ENCODE data around the gene FRRS1L. TPM values are rescaled to one million over a fixed set of nuclear protein-coding genes. Genes with fewer than 3 reads are reported as not detected.

FRRS1L gene
- total and polyA plus RNA-seq, 2 of the 4 experiments (the other 2 are of a cell fraction), result under 0.01 to 0.05 TPM

- no peak overlapping the region for H2BK20ac ChIP-seq (ENCODE audit: low read depth, low read length)
- no peak overlapping the region for H3K23ac ChIP-seq (ENCODE audit: low read depth, low read length)
- no peak overlapping the region for H3K4ac ChIP-seq (ENCODE audit: low read depth, low read length)
- no peak overlapping the region for H4K5ac ChIP-seq (ENCODE audit: low read depth, low read length)
- H3K9me3 ChIP-seq (ENCODE audit: control insufficient read depth, insufficient read depth, low read length), result no peaks in the 10 kb centered on the region
- no peak overlapping the region for H3K4me2 ChIP-seq (ENCODE audit: low read depth, low read length)
- in situ Hi-C loops (cut with MboI; ENCODE audit: low sequenced_read_pairs), result no loop called here
- H3K36me3 ChIP-seq (ENCODE audit: control insufficient read depth, insufficient read depth, low read length), result no peaks in the 10 kb centered on the region
- H3K4me3 ChIP-seq (ENCODE audit: insufficient read depth, low read depth, low read length), result no peak overlapping the region
- no peaks in the 10 kb centered on the region for H3K4me1 ChIP-seq (ENCODE audit: control insufficient read depth, insufficient read depth, low read length)
- no peak overlapping the region for H3K18ac ChIP-seq (ENCODE audit: low read depth, low read length)
- no peak overlapping the region for H3K14ac ChIP-seq (replicated peaks; ENCODE audit: low read depth, low read length)
- H4K91ac ChIP-seq (ENCODE audit: insufficient read depth, low read depth, low read length), result no peak overlapping the region
- no peaks in the 10 kb centered on the region for H3K79me1 ChIP-seq (ENCODE audit: low read depth in 1 of 2, low read length in 2 of 2)
- ChIA-PET POLR2A (ENCODE audit: unreplicated experiment) (no interaction called here), CTCF (interaction anchor here (1.0 kb wide), 1 partner anchor 12 kb away, joined by 3 read pairs; no protein-coding TSS in a partner anchor)
- H4K20me1 ChIP-seq (ENCODE audit: insufficient read depth, low read length), result no peaks in the 10 kb centered on the region
- no peak overlapping the region for H2BK15ac ChIP-seq (ENCODE audit: low read depth, low read length)
- no peak overlapping the region for H2BK5ac ChIP-seq (ENCODE audit: low read depth, low read length, poor library complexity, severe bottlenecking)
- H2AK5ac ChIP-seq (ENCODE audit: low read depth, low read length), result no peak overlapping the region
- TF ChIP-seq RCOR1 (IDR thresholded peaks at IDR 0.05; ENCODE audit: insufficient replicate concordance, low read length) (no peak), MAFK (IDR thresholded peaks at IDR 0.05; ENCODE audit: low read depth, low read length) (peak; percentile 41), FOS (IDR thresholded peaks at IDR 0.05; ENCODE audit: low read depth, low read length) (no peak)
- no peak overlapping the region for H3K56ac ChIP-seq (ENCODE audit: extremely low read depth, insufficient read depth, low read length)
- dilution Hi-C loops (cut with HindIII; ENCODE audit: low sequenced_read_pairs, unreplicated experiment), result no loop called here
- H2BK120ac ChIP-seq (ENCODE audit: low read depth, low read length), result no peak overlapping the region
- no peak overlapping the region for H2AK9ac ChIP-seq (replicated peaks; ENCODE audit: low read depth, low read length, poor library complexity)
- no peak overlapping the region for H2AFZ ChIP-seq (replicated peaks; ENCODE audit: low read length, poor library complexity)
- intact Hi-C loops (cut with micrococcal nuclease), result no loop called here
- WGBS, 2 experiments (ENCODE audit: extremely low coverage in 2 of 2, insufficient read length in 1 of 2), result no CpG with 5 or more reads among the region's 2 CpGs
- peaks cover 7% of the 10 kb centered on the region for H3K27me3 ChIP-seq (ENCODE audit: control insufficient read depth, insufficient read depth, low read length)
- no peak overlapping the region for H4K8ac ChIP-seq (ENCODE audit: low read depth in 2 of 2, low read length in 2 of 2)
- H3K27ac ChIP-seq (ENCODE audit: insufficient read depth, low read length), result no peak overlapping the region
- no peak overlapping the region for H3K9ac ChIP-seq (ENCODE audit: low read depth, low read length)
- BruUV-seq (replicated peaks), result no TSS peak
- ATAC-seq (ENCODE audit: low read depth) (no peak), DNase-seq (no peak)
- no peaks in the 10 kb centered on the region for H3K9me1 ChIP-seq (ENCODE audit: insufficient read depth, low read length)
Observed at GRCh38 chr9:109133533-109133932, 33.5 kb downstream of the FRRS1L start.

Measured in IMR-90 (cell line).